ENCODE measurements around the gene MARCO. TPM values are rescaled to one million over a fixed set of nuclear protein-coding genes. Genes with fewer than 3 reads are reported as not detected.

Gene MARCO
- polyA plus RNA-seq, 1 donor (not counting 4 experiments of a cell fraction or from before 2014, with no cell fraction given), result 0.13 TPM

GRCh38 chr2:119024152-119024551 lies 82.2 kb downstream of the MARCO start:
- H3K4me3 ChIP-seq (ENCODE audit: control insufficient read depth in 2 of 3, extremely low read depth in 1 of 3, insufficient read depth in 2 of 3, low read depth in 1 of 3, low read length in 3 of 3), result no peak overlapping the region
- dilution Hi-C loops (cut with MboI; ENCODE audit: extremely low pct_ligation_motif_present, low sequenced_read_pairs), result no loop called here
- no peak overlapping the region for H3K9ac ChIP-seq (ENCODE audit: control insufficient read depth, extremely low read depth, insufficient read depth, low read length)
- DNase-seq (ENCODE audit: low read depth, low spot score) (no peak), FAIRE-seq (no peak)
- no peaks in the 10 kb centered on the region for H4K20me1 ChIP-seq (ENCODE audit: control insufficient read depth, extremely low read depth, insufficient read depth, low read length)
- no peaks in the 10 kb centered on the region for H3K9me1 ChIP-seq (ENCODE audit: control insufficient read depth, extremely low read depth, insufficient read depth, low read length)
- H3K4me2 ChIP-seq (ENCODE audit: control insufficient read depth, extremely low read depth, insufficient read depth, low read depth, low read length), result no peak overlapping the region
- no peak for TF ChIP-seq CTCF (optimal IDR thresholded peaks at IDR 0.05 in 1 of 3, IDR thresholded peaks at IDR 0.05 in 1 of 3, conservative IDR thresholded peaks at IDR 0.05 in 1 of 3; ENCODE audit: extremely low read depth in 1 of 3, insufficient read depth in 2 of 3, low read length in 3 of 3)
- TF ChIP-seq EZH2 (IDR thresholded peaks at IDR 0.05; ENCODE audit: low read length), result no peak
- no peaks in the 10 kb centered on the region for H3K79me2 ChIP-seq (ENCODE audit: control insufficient read depth, insufficient read depth, low read length)
- no peak overlapping the region for H2AFZ ChIP-seq (ENCODE audit: control insufficient read depth, low read length)
- H3K27me3 ChIP-seq (ENCODE audit: control insufficient read depth, extremely low read depth, insufficient read depth, low read length), result peaks cover 4% of the 10 kb centered on the region
- H3K27ac ChIP-seq (ENCODE audit: control insufficient read depth, insufficient read depth, low read length), result no peak overlapping the region
- H3K36me3 ChIP-seq (ENCODE audit: control insufficient read depth in 2 of 2, extremely low read depth in 1 of 2, insufficient read depth in 2 of 2, low read length in 2 of 2), result no peaks in the 10 kb centered on the region
- H3K4me1 ChIP-seq (ENCODE audit: control insufficient read depth, extremely low read depth, insufficient read depth, low read length), result no peaks in the 10 kb centered on the region
- H3K9me3 ChIP-seq (ENCODE audit: control insufficient read depth, low read depth, low read length), result no peaks in the 10 kb centered on the region

GRCh38 chr2:119024568-119024967 lies 82.6 kb downstream of the MARCO start:
- Histone ChIP-seq H3K4me1 (ENCODE audit: control insufficient read depth, extremely low read depth, insufficient read depth, low read length) (no peaks in the 10 kb centered on the region), H3K36me3 (ENCODE audit: control insufficient read depth in 2 of 2, extremely low read depth in 1 of 2, insufficient read depth in 2 of 2, low read length in 2 of 2) (no peaks in the 10 kb centered on the region), H3K4me2 (ENCODE audit: control insufficient read depth, extremely low read depth, insufficient read depth, low read depth, low read length) (no peak overlapping the region), H3K9ac (ENCODE audit: control insufficient read depth, extremely low read depth, insufficient read depth, low read length) (no peak overlapping the region), H3K27ac (ENCODE audit: control insufficient read depth, insufficient read depth, low read length) (no peak overlapping the region), H3K27me3 (ENCODE audit: control insufficient read depth, extremely low read depth, insufficient read depth, low read length) (peaks cover 5% of the 10 kb centered on the region), H2AFZ (ENCODE audit: control insufficient read depth, low read length) (no peak overlapping the region), H3K9me3 (ENCODE audit: control insufficient read depth, low read depth, low read length) (no peaks in the 10 kb centered on the region), H3K4me3 (ENCODE audit: control insufficient read depth in 2 of 3, extremely low read depth in 1 of 3, insufficient read depth in 2 of 3, low read depth in 1 of 3, low read length in 3 of 3) (no peak overlapping the region), H3K79me2 (ENCODE audit: control insufficient read depth, insufficient read depth, low read length) (no peaks in the 10 kb centered on the region), H3K9me1 (ENCODE audit: control insufficient read depth, extremely low read depth, insufficient read depth, low read length) (no peaks in the 10 kb centered on the region), H4K20me1 (ENCODE audit: control insufficient read depth, extremely low read depth, insufficient read depth, low read length) (no peaks in the 10 kb centered on the region)
- TF ChIP-seq CTCF (optimal IDR thresholded peaks at IDR 0.05 in 1 of 3, IDR thresholded peaks at IDR 0.05 in 1 of 3, conservative IDR thresholded peaks at IDR 0.05 in 1 of 3; ENCODE audit: extremely low read depth in 1 of 3, insufficient read depth in 2 of 3, low read length in 3 of 3) (no peak), EZH2 (IDR thresholded peaks at IDR 0.05; ENCODE audit: low read length) (no peak)
- dilution Hi-C loops (cut with MboI; ENCODE audit: extremely low pct_ligation_motif_present, low sequenced_read_pairs), result no loop called here
- FAIRE-seq, result no peak
- DNase-seq (ENCODE audit: low read depth, low spot score), result no peak

Measured in keratinocyte (primary cell).